Mesenchymal stem cell (in vitro differentiated cells and primary cell): ENCODE data around the gene FUOM.

Source experiments
- DNase-seq: peaks from one replicate; pipeline ENCODE4 v3.0.0-alpha.2; 2013
- H2AFZ ChIP-seq: one replicate; pipeline ENCODE4 v1.6.1; 2013; ENCODE audit warnings: low read depth, mild to moderate bottlenecking, control low read depth, inconsistent platforms, low read length, moderate library complexity
- H2AK5ac ChIP-seq: 2 replicates; pipeline ENCODE4 v1.6.1; 2013; ENCODE audit warnings: low read length, moderate library complexity, mild to moderate bottlenecking, inconsistent platforms; ENCODE audit not compliant: severe bottlenecking
- H2BK120ac ChIP-seq: one replicate; pipeline ENCODE4 v1.6.1; 2013; ENCODE audit warnings: low read depth, mild to moderate bottlenecking, inconsistent platforms, low read length, moderate library complexity
- H2BK12ac ChIP-seq, 2 experiments: one replicate each; pipeline ENCODE4 v1.6.1; 2013; ENCODE audit warnings: inconsistent platforms in 2 of 2, low read length in 2 of 2, mild to moderate bottlenecking in 2 of 2, moderate library complexity in 2 of 2, control low read depth in 1 of 2
- H2BK15ac ChIP-seq: one replicate; pipeline ENCODE4 v1.6.1; 2013; ENCODE audit warnings: mild to moderate bottlenecking, low read depth, inconsistent platforms; ENCODE audit not compliant: poor library complexity, severe bottlenecking
- H2BK5ac ChIP-seq: 2 replicates; pipeline ENCODE4 v1.6.1; 2013; ENCODE audit warnings: low read depth, mild to moderate bottlenecking, low read length, control low read depth, inconsistent platforms; ENCODE audit not compliant: poor library complexity, severe bottlenecking
- H3K14ac ChIP-seq, 2 experiments: one replicate each; pipeline ENCODE4 v1.6.1; 2013; ENCODE audit warnings: inconsistent platforms in 2 of 2, low read length in 2 of 2, control low read depth in 1 of 2, mild to moderate bottlenecking in 1 of 2, moderate library complexity in 1 of 2
- H3K18ac ChIP-seq, 2 experiments: one replicate each; pipeline ENCODE4 v1.6.1; 2013; ENCODE audit warnings: inconsistent platforms in 2 of 2, low read length in 2 of 2, control low read depth in 1 of 2, low read depth in 1 of 2, mild to moderate bottlenecking in 1 of 2
- H3K23ac ChIP-seq, 2 experiments: one replicate each; pipeline ENCODE4 v1.6.1; 2013; ENCODE audit warnings: inconsistent platforms in 2 of 2, low read length in 2 of 2, mild to moderate bottlenecking in 2 of 2, moderate library complexity in 2 of 2, control low read depth in 1 of 2
- H3K27ac ChIP-seq: 2 replicates; pipeline ENCODE4 v1.5.1; 2013; ENCODE audit warnings: mild to moderate bottlenecking, moderate library complexity, low read length, control low read depth, inconsistent platforms; ENCODE audit not compliant: poor library complexity, severe bottlenecking
- H3K27me3 ChIP-seq, 2 experiments: 2 replicates each; pipeline versions ENCODE4 v1.6.1 to v1.7.0; 2013; ENCODE audit warnings: low read length in 2 of 2, mild to moderate bottlenecking in 2 of 2, moderate library complexity in 2 of 2, control low read depth in 1 of 2, inconsistent platforms in 1 of 2; ENCODE audit not compliant: control insufficient read depth in 1 of 2, insufficient read depth in 1 of 2
- H3K36me3 ChIP-seq, 2 experiments: 2 replicates each; pipeline versions ENCODE4 v1.6.1 to v1.7.0; 2013; ENCODE audit warnings: low read length in 2 of 2, control low read depth in 1 of 2, inconsistent platforms in 1 of 2, low read depth in 1 of 2, mild to moderate bottlenecking in 1 of 2; ENCODE audit not compliant: insufficient read depth in 2 of 2, control insufficient read depth in 1 of 2
- H3K4ac ChIP-seq, 2 experiments: one replicate each; pipeline ENCODE4 v1.6.1; 2013; ENCODE audit warnings: inconsistent platforms in 2 of 2, low read length in 2 of 2, mild to moderate bottlenecking in 2 of 2, moderate library complexity in 2 of 2, control low read depth in 1 of 2, low read depth in 1 of 2
- H3K4me1 ChIP-seq: 2 replicates; pipeline ENCODE4 v1.6.1; 2013; ENCODE audit warnings: low read depth, low read length, control low read depth; ENCODE audit not compliant: control insufficient read depth, insufficient read depth
- H3K4me2 ChIP-seq: 2 replicates; pipeline ENCODE4 v1.6.1; 2013; ENCODE audit warnings: low read length, mild to moderate bottlenecking, inconsistent platforms; ENCODE audit not compliant: poor library complexity, severe bottlenecking
- H3K4me3 ChIP-seq, 2 experiments: 2 replicates each; pipeline versions ENCODE4 v1.5.1 to v1.7.0; 2013; ENCODE audit warnings: low read length in 2 of 2, mild to moderate bottlenecking in 2 of 2, control low read depth in 1 of 2, low read depth in 1 of 2; ENCODE audit not compliant: insufficient read depth in 1 of 2
- H3K79me1 ChIP-seq: replicated peaks from 2 replicates; pipeline ENCODE4 v1.6.1; 2013; ENCODE audit warnings: mild to moderate bottlenecking, control low read depth, low read length, inconsistent platforms; ENCODE audit not compliant: poor library complexity, severe bottlenecking
- H3K9ac ChIP-seq: 2 replicates; pipeline ENCODE4 v1.7.0; 2013; ENCODE audit warnings: mild to moderate bottlenecking, low read length, moderate library complexity
- H3K9me3 ChIP-seq: 2 replicates; pipeline ENCODE4 v1.7.0; 2013; ENCODE audit warnings: mild to moderate bottlenecking, low read length; ENCODE audit not compliant: control insufficient read depth
- H4K8ac ChIP-seq: one replicate; pipeline ENCODE4 v1.6.1; 2013; ENCODE audit warnings: inconsistent platforms, mild to moderate bottlenecking, low read length, moderate library complexity
- H4K91ac ChIP-seq: one replicate; pipeline ENCODE4 v1.6.1; 2013; ENCODE audit warnings: mild to moderate bottlenecking, low read length, inconsistent platforms
- WGBS: methylation state at CpG from one replicate; pipeline ENCODE4 v1.1.7; 2013; ENCODE audit warnings: mixed read lengths; 5-methylcytosine and 5-hydroxymethylcytosine counted together

FUOM gene

GRCh38 chr10:133394801-133395221 is 37.0 kb upstream of the FUOM start:
- H3K14ac ChIP-seq = peak overlapping the region in 1 of 2 experiments; percentile 43
- no peaks in the 10 kb centered on the region for H3K9me3 ChIP-seq
- H2AFZ ChIP-seq = no peak overlapping the region
- peak overlapping the region; percentile 83 to 95 for H3K4ac ChIP-seq
- H3K4me1 ChIP-seq = peaks cover 19% of the 10 kb centered on the region
- no peak overlapping the region for H2BK15ac ChIP-seq
- H3K4me3 ChIP-seq = peak overlapping the region; percentile 99
- H2BK120ac ChIP-seq = no peak overlapping the region
- H2BK5ac ChIP-seq = no peak overlapping the region
- H3K9ac ChIP-seq = peak overlapping the region; percentile 99
- H3K27me3 ChIP-seq = no peaks in the 10 kb centered on the region
- H4K91ac ChIP-seq = peak overlapping the region; percentile 71
- WGBS = 42% methylated on average over 21 of the region's 21 CpGs
- H3K18ac ChIP-seq = peak overlapping the region in 1 of 2 experiments; percentile 98
- H3K27ac ChIP-seq = peak overlapping the region; percentile 55
- H2AK5ac ChIP-seq = no peak overlapping the region
- H3K23ac ChIP-seq = no peak overlapping the region
- peak overlapping the region; percentile 48 for H4K8ac ChIP-seq
- peaks cover 37 to 48% of the 10 kb centered on the region in 2 experiments for H3K36me3 ChIP-seq
- H3K79me1 ChIP-seq = peaks cover 25% of the 10 kb centered on the region
- DNase-seq = no peak
- no peak overlapping the region for H2BK12ac ChIP-seq
- peak overlapping the region; percentile 73 for H3K4me2 ChIP-seq

DNA sequence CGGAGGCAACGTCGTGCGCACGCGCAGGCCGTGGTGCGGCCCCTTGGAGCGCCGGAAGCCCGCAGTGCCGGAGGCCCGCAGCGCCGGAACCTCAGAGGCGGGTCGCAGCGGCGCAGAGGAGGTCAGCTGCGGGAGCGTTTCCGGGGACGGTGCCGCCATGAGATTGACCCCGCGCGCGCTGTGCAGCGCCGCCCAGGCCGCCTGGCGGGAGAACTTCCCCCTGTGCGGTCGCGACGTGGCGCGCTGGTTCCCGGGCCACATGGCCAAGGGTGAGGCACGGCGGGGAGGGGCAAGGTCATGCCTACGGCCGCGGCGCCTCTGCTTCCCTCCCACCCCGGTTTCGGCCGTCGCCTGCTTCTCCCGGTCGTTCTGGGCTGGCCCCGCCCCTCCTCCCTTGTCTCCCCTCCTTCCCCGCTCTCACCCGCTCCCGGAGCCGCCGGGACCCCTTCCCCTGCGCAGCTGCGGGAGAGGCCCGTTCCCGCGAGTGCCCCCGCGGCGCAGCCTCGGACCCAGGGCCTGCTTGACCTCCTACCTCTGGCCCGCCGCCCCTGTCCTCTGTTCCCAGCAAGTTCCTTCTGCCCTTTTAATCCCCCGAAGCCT is 36.3 kb upstream of the FUOM start, which contains the start of gene MTG1:
MTG1 (plus strand) TSS at position 94 of the 600 bp plus-strand sequence; CDS start at position 158, 64 bp downstream.
- no peaks in the 10 kb centered on the region for H3K27me3 ChIP-seq
- H3K27ac ChIP-seq = peak within 1 kb of the TSS; percentile 55
- under 1% methylated on average over 61 of the region's 69 CpGs for WGBS
- peak within 1 kb of the TSS; percentile 98 for H4K91ac ChIP-seq
- peak within 1 kb of the TSS; percentile 77 for H2BK15ac ChIP-seq
- H3K4me2 ChIP-seq = peak within 1 kb of the TSS; percentile 73
- H4K8ac ChIP-seq = peak within 1 kb of the TSS; percentile 100
- peaks cover 34 to 46% of the 10 kb centered on the region in 2 experiments for H3K36me3 ChIP-seq
- peaks cover 21% of the 10 kb centered on the region for H3K79me1 ChIP-seq
- peak within 1 kb of the TSS; percentile 99 for H3K9ac ChIP-seq
- no peaks in the 10 kb centered on the region for H3K9me3 ChIP-seq
- peak within 1 kb of the TSS; percentile 71 to 87 for H3K23ac ChIP-seq
- H2AK5ac ChIP-seq = peak within 1 kb of the TSS; percentile 50
- peak; percentile 90 for DNase-seq
- peak within 1 kb of the TSS; percentile 79 for H2AFZ ChIP-seq
- H3K4me3 ChIP-seq = peak within 1 kb of the TSS; percentile 99
- H3K4me1 ChIP-seq = peaks cover 16% of the 10 kb centered on the region
- H3K14ac ChIP-seq = peak within 1 kb of the TSS; percentile 43 to 98
- peak within 1 kb of the TSS; percentile 49 for H2BK5ac ChIP-seq
- peak within 1 kb of the TSS; percentile 91 for H2BK120ac ChIP-seq
- peak within 1 kb of the TSS; percentile 95 to 99 for H3K4ac ChIP-seq
- H2BK12ac ChIP-seq = peak within 1 kb of the TSS in 1 of 2 experiments; percentile 30
- H3K18ac ChIP-seq = peak within 1 kb of the TSS; percentile 98 to 99

DNA sequence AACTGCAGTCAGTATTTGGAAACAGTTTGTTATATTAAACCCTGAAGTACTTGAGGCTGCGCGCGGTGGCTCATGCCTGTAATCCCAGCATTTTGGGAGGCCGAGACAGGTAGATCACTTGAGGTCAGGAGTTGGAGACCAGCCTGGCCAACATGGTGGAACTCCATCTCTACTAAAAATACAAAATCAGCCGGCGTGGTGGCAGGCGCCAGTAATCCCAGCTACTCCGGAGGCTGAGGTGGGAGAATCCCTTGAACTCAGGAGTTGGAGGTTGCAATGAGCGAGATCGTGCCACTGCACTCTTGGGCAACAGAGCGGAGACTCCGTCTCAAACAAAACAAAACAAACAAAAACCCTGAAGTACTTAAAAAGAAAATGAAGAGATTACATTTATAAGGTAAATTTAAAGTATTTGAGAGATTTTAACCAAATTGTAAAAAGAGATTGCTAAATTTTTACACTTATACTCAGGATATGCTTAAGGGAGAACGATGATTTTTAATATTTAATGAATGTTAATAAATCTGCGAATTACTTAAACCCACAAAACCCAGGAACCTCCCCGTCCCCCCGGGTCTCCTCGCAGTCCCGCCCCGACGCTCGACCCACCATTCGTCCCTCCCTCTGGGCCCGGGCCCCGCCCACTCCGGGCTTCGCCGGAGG is 35.7 kb upstream of the FUOM start:
- Histone ChIP-seq H3K4me2 (peak overlapping the region; percentile 49), H2AK5ac (no peak overlapping the region), H3K27me3 (no peaks in the 10 kb centered on the region), H3K4me3 (peak overlapping the region in 1 of 2 experiments; percentile 99), H3K4me1 (peaks cover 16% of the 10 kb centered on the region), H2BK120ac (no peak overlapping the region), H3K36me3 (peaks cover 32 to 42% of the 10 kb centered on the region in 2 experiments), H2BK12ac (no peak overlapping the region), H3K9me3 (no peaks in the 10 kb centered on the region), H3K23ac (no peak overlapping the region), H4K91ac (no peak overlapping the region), H3K79me1 (peaks cover 16% of the 10 kb centered on the region), H4K8ac (peak overlapping the region; percentile 93), H2BK5ac (no peak overlapping the region), H3K4ac (no peak overlapping the region), H3K9ac (peak overlapping the region; percentile 99), H3K14ac (no peak overlapping the region), H3K27ac (no peak overlapping the region), H3K18ac (no peak overlapping the region), H2BK15ac (no peak overlapping the region), H2AFZ (no peak overlapping the region)
- no peak for DNase-seq
- 35% methylated on average over 22 of the region's 27 CpGs for WGBS

DNA sequence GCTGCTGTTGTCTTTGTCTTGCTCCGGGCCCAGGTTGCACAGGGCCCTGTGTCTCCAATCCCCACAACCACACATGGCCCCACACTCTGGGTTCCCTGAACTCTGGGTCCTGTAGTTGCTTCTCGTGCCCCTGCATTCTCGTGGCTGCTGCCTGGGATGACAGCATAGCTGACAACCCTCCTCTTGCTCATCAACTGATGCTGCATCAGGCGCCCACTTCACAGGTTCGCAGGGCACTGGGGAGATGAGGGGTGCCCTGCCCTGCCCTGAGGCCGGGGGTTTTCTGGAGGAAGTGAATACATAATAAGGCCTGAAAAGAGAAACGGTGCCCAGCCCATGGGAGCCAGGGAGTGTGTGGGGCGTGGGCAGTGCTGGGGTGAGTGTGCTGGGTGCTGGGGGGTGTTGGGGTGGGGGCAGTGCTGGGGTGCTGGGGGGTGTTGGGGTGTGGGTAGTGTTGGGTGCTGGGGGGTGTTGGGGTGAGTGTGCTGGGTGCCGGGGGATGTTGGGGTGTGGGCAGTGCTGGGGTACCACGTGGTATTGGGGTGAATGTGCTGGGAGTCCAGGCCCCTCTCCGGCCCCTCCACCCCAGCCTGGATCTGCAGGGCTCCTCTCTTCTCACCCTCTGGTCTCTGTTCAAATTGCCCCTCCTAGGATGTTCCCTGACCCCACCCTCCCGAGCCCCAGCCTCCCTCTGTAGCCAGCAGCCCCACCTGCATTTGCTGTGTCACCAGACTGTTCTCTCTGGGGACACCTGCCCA is 34.1 kb upstream of the FUOM start:
- Histone ChIP-seq H4K91ac (no peak overlapping the region), H2BK12ac (no peak overlapping the region), H3K14ac (no peak overlapping the region), H3K9ac (no peak overlapping the region), H2BK15ac (no peak overlapping the region), H3K27me3 (no peaks in the 10 kb centered on the region), H2AK5ac (no peak overlapping the region), H3K79me1 (peaks cover 11% of the 10 kb centered on the region), H2BK120ac (no peak overlapping the region), H3K4ac (no peak overlapping the region), H3K18ac (no peak overlapping the region), H3K4me1 (peaks cover 15% of the 10 kb centered on the region), H3K9me3 (no peaks in the 10 kb centered on the region), H3K36me3 (peaks cover 24 to 41% of the 10 kb centered on the region in 2 experiments), H2AFZ (no peak overlapping the region), H2BK5ac (no peak overlapping the region), H3K4me2 (no peak overlapping the region), H3K4me3 (no peak overlapping the region), H3K27ac (no peak overlapping the region), H3K23ac (no peak overlapping the region), H4K8ac (no peak overlapping the region)
- WGBS = 94% methylated on average over 10 of the region's 12 CpGs
- no peak for DNase-seq
